ENCODE data around the gene OTOS.
A peak's percentile ranks its signal among the peaks of the same experiment; 100 is the strongest.

The OTOS gene

DNA sequence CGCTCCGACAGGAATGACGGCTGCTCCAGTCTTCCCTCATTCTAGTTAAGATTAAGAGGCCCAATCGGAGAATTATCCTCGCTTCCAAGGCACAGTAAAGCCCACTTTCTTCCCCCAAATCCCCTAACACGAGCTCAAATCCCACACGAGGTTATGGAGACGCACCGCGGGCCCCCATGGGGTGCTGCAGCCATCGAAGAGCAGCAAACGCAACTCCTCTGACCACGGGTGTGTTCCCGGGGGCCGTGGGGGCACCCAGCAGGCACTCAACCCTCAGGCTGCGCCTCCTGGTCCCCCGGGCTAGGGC is 4.8 kb downstream of the OTOS start:
- DNase-seq: no peak

DNA sequence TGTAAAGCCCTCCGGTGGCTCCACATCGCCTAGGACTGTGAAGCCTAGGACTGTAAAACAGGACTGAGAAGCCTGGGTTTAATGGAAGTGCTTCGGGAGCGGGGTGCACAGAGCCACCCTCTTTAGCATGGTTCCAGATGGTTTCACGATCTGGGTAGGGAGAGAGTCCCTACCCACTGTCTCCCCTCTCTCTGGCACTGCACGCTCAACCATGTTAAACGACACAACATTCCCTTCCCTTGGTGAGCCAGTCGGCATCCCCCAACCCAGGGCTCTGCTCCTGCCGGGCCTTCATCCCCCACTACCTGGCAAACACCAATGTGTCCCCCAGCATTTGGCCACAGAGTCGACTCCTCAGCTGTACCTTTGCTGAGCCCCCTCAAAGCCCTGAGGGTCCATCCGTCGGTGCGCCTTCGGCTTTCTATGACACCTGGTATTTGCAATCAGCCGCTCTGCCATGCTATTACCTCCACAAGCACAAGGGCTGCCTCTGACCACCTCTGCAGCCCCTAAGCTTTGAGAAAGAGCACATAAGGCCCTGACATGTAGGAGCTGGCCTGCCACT is 5.4 kb downstream of the OTOS start:
- no peak for DNase-seq

GRCh38 chr2:240134466-240134865 is 6.0 kb downstream of the OTOS start:
- DNase-seq: no peak

GRCh38 chr2:240133401-240133800 is 7.1 kb downstream of the OTOS start:
- DNase-seq: no peak

- peak; percentile 54 for DNase-seq
These were observed 7.8 kb downstream of the OTOS start for GRCh38 chr2:240132651-240132980.

- DNase-seq: no peak
These were observed 8.4 kb downstream of the OTOS start for GRCh38 chr2:240131941-240132650.

DNA sequence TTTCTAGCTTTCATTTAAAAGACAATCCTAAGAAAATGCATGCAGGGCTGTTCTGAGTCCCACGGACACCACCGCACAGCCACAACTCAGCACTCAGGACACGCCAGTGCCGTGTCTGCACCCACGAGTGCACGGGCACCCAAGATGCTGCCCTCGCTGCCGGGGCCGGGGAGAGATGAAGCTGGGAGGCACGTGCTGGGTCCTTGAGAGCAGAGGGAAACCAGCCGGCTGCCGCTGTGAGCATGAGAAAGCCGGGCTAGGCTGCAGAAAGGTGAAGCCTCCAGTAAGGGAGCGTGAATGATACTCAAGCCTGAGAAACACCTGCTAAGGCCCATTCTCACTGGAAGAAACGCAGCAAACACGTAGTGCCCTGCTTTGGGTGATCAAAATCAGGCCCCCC is 9.2 kb downstream of the OTOS start:
- no peak for DNase-seq

DNA sequence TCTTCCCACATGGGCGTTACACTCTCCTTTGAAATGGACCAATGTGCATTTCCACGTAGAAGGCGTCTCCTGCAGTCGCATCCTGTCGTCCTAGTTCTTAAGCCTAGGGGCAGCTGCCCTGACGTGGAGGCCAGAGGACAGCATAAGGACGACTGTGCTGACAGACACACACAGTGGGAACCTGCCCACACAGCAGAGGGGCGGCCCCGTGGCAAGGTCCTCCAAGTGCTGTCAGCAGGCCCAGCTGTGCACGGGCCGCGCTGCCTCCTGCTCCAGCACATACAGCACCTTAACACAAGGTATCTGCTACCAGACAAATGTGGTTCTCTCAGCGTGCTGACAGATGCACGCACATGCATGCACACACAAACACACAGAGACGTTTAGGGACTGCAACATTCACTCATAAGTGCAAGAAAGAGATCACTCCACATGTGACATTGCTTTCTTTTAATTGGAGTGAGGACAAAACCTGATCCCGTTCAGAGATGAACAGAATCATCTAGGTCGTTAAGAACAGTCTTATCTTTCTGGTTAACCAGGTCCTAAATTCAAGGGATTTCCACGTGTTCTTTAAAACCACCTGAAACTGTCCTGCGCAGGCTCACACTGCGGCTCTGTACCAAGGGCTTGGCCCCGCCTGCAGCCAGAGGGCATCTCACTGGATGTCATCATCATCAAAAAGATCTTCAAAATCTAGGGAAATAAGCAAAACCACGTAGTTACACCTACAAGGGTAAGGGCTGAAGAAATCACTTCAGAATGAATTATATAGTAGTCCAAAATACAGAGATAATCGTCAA is 9.9 kb downstream of the OTOS start:
- DNase-seq: no peak

DNA sequence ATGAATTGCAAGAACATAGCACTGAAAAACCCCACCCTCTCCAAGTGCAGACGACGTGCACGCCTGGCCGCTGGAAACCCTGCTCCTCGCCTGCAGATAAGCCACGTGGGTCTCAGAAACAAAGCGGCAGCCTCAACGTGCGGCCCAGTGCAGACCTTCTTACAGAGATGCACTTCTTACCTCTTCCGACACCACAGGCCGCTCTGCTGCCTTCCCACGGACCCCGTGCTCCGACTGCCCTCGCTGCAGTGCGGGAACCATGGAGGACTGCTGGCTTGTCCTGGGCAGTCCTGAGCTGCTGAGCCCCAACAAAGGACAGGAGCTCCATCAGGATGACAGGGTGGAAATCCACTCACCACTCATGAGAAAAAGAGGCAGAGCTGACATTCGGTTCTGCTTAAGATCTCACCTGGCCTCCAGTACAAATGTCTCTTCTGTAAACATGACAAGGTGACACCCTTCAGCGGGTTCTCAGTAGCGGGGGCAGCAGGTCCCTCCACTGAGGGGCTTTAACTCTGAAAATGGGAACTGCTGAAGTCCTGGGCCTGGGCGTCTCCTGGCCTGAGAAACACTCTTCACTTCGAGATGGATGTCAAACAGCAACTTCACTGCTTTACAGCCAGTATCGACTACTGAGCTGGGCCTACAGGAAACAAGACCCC is 10.6 kb downstream of the OTOS start:
- DNase-seq: no peak

- no peak for DNase-seq
These were observed 11.1 kb downstream of the OTOS start for GRCh38 chr2:240129311-240129710.

GRCh38 chr2:240128608-240129145 is 11.8 kb downstream of the OTOS start:
- no peak for DNase-seq

DNA sequence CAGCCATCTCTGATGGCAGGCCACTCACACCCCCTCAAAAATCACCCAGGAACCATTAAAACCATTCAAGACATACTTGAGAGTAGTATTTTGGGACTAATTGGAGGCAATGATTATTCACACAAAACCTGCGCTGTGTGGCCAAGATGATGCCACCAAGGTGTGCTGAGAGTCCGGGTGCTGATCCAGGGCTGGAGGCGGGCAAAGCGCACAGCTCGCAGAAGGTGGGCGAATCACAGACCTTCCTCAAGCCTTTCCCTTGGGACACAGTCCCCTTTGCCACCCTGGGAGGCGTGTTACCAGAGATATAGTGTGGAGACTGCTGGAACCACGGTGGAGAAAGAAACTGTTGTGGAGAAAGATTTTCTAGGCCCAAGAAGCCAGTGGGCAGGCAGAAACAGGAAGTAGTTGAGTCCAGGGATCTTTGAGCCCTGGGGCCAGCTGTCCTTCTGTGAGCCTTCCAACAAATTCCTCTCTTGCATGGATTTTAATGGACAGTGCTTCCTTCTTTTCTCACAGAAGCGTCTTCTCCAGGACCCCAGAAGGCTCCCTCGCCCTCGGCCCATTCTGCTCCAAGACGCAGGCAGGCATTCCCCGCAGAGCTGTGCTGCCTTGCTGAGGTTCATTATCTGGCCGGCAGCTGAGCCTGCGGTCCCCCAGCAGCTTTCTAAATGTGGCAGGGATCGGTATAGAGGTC is 12.4 kb downstream of the OTOS start:
- no peak for DNase-seq

- DNase-seq: no peak
These were observed 13.2 kb downstream of the OTOS start for GRCh38 chr2:240127191-240127750.

GRCh38 chr2:240126731-240127130 is 13.7 kb downstream of the OTOS start:
- DNase-seq: no peak

- DNase-seq: no peak
These were observed 14.7 kb downstream of the OTOS start for GRCh38 chr2:240125742-240126141.

- DNase-seq: no peak
These were observed 15.8 kb downstream of the OTOS start for GRCh38 chr2:240124651-240125030.

GRCh38 chr2:240123821-240124650 is 16.4 kb downstream of the OTOS start:
- DNase-seq: no peak

DNA sequence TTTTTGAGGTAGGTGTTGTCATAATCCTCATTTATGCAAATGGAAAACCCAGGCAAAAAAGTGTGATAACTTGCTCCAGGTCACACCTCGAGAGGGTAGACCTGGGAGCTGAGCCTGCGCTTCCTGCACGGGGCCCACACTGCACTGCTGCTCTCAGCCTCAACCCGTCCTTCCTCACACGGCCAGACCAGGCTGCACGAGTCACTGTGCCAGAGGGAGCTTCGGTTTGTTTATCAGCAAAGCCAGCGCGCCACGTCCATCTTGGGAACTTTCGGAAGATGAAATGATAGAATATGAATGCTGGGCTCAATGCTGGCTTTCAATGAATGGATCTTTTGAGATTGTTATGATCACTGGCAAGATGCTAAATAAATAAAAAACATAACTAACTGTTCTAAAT is 18.8 kb downstream of the OTOS start:
- DNase-seq: no peak

DNA sequence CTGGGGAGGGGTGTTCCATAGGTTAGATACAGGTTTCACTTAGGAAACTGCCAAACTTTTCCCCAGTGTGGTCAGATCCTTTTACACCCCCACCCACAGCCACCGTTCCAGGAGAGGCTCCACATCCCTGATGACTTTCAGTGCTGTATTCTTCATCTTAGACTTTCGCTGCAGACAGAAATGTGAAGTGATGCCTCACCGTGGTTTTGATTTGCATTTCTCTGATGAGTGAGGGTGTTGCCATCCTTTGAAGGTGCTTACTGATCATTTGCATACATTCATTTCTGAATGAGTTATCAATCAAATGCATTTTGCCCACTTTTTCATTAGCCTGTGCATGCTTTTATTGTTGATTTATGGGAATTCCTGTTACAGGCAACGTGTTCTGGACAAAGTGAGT is 19.3 kb downstream of the OTOS start:
- DNase-seq: no peak

- DNase-seq: no peak
These were observed 26.2 kb downstream of the OTOS start for GRCh38 chr2:240114233-240114632.

DNA sequence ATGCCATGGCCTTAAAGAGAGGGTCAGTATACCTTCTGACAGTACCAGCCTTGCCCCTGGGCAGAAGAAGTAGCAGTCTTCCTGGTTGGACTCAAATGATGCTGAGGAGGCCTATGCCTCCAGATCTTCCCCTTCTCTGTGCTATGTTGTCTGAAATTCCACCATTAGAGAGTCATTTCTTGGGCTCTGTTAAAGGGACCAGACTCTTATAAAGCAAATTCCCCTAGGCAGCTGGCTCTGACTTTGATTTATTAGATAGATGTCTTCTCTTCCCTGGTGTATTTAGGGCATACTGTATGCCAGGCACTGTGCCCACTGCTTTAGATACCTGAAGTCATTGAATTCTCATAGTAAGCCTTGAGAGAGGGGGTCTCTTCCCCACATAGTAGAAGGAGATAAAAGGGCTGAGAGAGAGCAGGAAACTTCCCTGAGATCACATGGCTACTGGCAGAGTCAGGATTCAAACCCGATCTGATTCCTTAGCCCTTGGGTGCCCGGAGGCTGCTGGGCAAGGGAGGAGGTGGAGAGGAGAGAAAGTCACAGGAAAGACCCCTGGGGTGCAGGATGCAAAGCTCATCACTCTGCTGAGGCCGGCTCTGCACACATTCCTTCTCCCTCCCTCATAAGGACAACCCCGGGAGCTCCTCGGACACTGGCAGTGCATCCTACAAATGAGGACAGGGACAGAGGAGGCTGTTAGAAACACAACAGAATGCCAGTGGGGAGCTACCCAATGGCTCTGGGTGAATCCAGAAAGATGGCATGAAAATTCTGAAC is 27.4 kb downstream of the OTOS start:
- no peak for DNase-seq
